GM12874 (cell line): ENCODE measurements around the gene FUOM.

Experiments used
- CTCF ChIP-seq: IDR thresholded peaks from 2 replicates; pipeline ENCODE4 v1.5.1; 2011; ENCODE audit warnings: low read depth, mild to moderate bottlenecking, control low read depth, low read length, moderate library complexity; ENCODE audit not compliant: insufficient read depth

FUOM gene

GRCh38 chr10:133349577-133350011, 8.2 kb downstream of the FUOM start:
- TF ChIP-seq CTCF, result no peak

GRCh38 chr10:133349160-133349568, 8.7 kb downstream of the FUOM start:
- no peak for TF ChIP-seq CTCF

GRCh38 chr10:133347710-133348517, 9.9 kb downstream of the FUOM start:
- no peak for TF ChIP-seq CTCF

- TF ChIP-seq CTCF, result no peak
Measured at GRCh38 chr10:133346413-133346812, 11.4 kb downstream of the FUOM start.

- TF ChIP-seq CTCF, result no peak
Measured at GRCh38 chr10:133344236-133344635, 13.6 kb downstream of the FUOM start.

- TF ChIP-seq CTCF, result no peak
Measured at GRCh38 chr10:133343558-133343957, 14.3 kb downstream of the FUOM start.

GRCh38 chr10:133342942-133343341, 14.9 kb downstream of the FUOM start:
- no peak for TF ChIP-seq CTCF
